Peyer's patch (tissue), 4 donors: ENCODE results near the gene AWAT1. TPM values are rescaled to one million over a fixed set of nuclear protein-coding genes. Genes with fewer than 3 reads are reported as not detected.

Experiments
- DNase-seq, 3 donors: peaks; one replicate each; pipeline ENCODE4 v3.0.0-alpha.2; 2017 to 2019
- H3K27ac ChIP-seq, 4 donors: fragments of 200-600 bp; sonication (generic); one replicate each; pipeline ENCODE4 v1.5.1; 2016 to 2019
- H3K27me3 ChIP-seq, 2 donors: fragments of 200-600 bp; sonication (generic); one replicate each; pipeline ENCODE4 v1.5.1; 2019
- H3K36me3 ChIP-seq, 3 donors: fragments of 200-600 bp; sonication (generic); one replicate each; pipeline ENCODE4 v1.5.1; 2016 to 2019
- H3K4me1 ChIP-seq, 4 donors: fragments of 200-600 bp; sonication (generic); one replicate each; pipeline ENCODE4 v1.5.1; 2016 to 2019
- H3K4me3 ChIP-seq, 4 donors: fragments of 200-600 bp; sonication (generic); 1 replicate in 3 of 4; 2 replicates in 1 of 4; pipeline ENCODE4 v1.5.1; 2016 to 2019; ENCODE audit warnings: mild to moderate bottlenecking in 1 of 4
- H3K9me3 ChIP-seq, 4 donors: fragments of 200-600 bp; sonication (generic); one replicate each; pipeline ENCODE4 v1.5.1; 2016 to 2019; ENCODE audit warnings: mild to moderate bottlenecking in 1 of 4
- POLR2A ChIP-seq, 2 donors: fragments of 450-650 bp; IDR thresholded peaks; one replicate each; pipeline ENCODE4 v1.5.1; 2017; ENCODE audit warnings: antibody characterized with exemption in 2 of 2, mild to moderate bottlenecking in 2 of 2, moderate library complexity in 2 of 2
- total RNA-seq, 4 donors: library from RNA; depleted of rRNA; stranded (reverse); fragments of >200 nt; gene quantifications; one replicate each; pipeline ENCODE4 v1.1.0, GENCODE V29; 2016
- TF ChIP-seq, protein P1 (sequence below), 6 experiments: fragments of 450-650 bp in 4 of 6; fragments of 200-600 bp in 2 of 6; sonication (generic) in 1 of 6; IDR thresholded peaks; one replicate each; pipeline ENCODE4 v1.5.1; 2017 to 2019; ENCODE audit warnings: antibody characterized with exemption in 6 of 6, mild to moderate bottlenecking in 3 of 6, moderate library complexity in 1 of 6

The AWAT1 gene
- total RNA-seq, 4 donors from 2014 or later: not detected

GRCh38 chrX:70254063-70254400 lies 19.6 kb downstream of the AWAT1 start:
- Histone ChIP-seq H3K4me3 (no peak overlapping the region), H3K27me3 (no peaks in the 10 kb centered on the region), H3K36me3 (no peaks in the 10 kb centered on the region), H3K27ac (no peak overlapping the region), H3K4me1 (no peaks in the 10 kb centered on the region), H3K9me3 (no peaks in the 10 kb centered on the region)
- no peak for DNase-seq
- no peak for TF ChIP-seq POLR2A (IDR thresholded peaks at IDR 0.05)
- TF ChIP-seq, protein P1, sequence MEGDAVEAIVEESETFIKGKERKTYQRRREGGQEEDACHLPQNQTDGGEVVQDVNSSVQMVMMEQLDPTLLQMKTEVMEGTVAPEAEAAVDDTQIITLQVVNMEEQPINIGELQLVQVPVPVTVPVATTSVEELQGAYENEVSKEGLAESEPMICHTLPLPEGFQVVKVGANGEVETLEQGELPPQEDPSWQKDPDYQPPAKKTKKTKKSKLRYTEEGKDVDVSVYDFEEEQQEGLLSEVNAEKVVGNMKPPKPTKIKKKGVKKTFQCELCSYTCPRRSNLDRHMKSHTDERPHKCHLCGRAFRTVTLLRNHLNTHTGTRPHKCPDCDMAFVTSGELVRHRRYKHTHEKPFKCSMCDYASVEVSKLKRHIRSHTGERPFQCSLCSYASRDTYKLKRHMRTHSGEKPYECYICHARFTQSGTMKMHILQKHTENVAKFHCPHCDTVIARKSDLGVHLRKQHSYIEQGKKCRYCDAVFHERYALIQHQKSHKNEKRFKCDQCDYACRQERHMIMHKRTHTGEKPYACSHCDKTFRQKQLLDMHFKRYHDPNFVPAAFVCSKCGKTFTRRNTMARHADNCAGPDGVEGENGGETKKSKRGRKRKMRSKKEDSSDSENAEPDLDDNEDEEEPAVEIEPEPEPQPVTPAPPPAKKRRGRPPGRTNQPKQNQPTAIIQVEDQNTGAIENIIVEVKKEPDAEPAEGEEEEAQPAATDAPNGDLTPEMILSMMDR (IDR thresholded peaks at IDR 0.05): no peak

GRCh38 chrX:70254909-70255308 lies 20.5 kb downstream of the AWAT1 start:
- Histone ChIP-seq H3K4me3 (no peak overlapping the region), H3K27ac (no peak overlapping the region), H3K27me3 (no peaks in the 10 kb centered on the region), H3K4me1 (no peaks in the 10 kb centered on the region), H3K9me3 (no peaks in the 10 kb centered on the region), H3K36me3 (no peaks in the 10 kb centered on the region)
- no peak for DNase-seq
- TF ChIP-seq POLR2A (IDR thresholded peaks at IDR 0.05): no peak
- TF ChIP-seq, protein P1 (IDR thresholded peaks at IDR 0.05): no peak

GRCh38 chrX:70255452-70255851 lies 21.0 kb downstream of the AWAT1 start:
- H3K9me3 ChIP-seq: no peaks in the 10 kb centered on the region
- H3K36me3 ChIP-seq: no peaks in the 10 kb centered on the region
- TF ChIP-seq, protein P1 (IDR thresholded peaks at IDR 0.05): no peak
- TF ChIP-seq POLR2A (IDR thresholded peaks at IDR 0.05): no peak
- no peak overlapping the region for H3K27ac ChIP-seq
- no peaks in the 10 kb centered on the region for H3K27me3 ChIP-seq
- no peak overlapping the region for H3K4me3 ChIP-seq
- no peak for DNase-seq
- H3K4me1 ChIP-seq: no peaks in the 10 kb centered on the region

DNA sequence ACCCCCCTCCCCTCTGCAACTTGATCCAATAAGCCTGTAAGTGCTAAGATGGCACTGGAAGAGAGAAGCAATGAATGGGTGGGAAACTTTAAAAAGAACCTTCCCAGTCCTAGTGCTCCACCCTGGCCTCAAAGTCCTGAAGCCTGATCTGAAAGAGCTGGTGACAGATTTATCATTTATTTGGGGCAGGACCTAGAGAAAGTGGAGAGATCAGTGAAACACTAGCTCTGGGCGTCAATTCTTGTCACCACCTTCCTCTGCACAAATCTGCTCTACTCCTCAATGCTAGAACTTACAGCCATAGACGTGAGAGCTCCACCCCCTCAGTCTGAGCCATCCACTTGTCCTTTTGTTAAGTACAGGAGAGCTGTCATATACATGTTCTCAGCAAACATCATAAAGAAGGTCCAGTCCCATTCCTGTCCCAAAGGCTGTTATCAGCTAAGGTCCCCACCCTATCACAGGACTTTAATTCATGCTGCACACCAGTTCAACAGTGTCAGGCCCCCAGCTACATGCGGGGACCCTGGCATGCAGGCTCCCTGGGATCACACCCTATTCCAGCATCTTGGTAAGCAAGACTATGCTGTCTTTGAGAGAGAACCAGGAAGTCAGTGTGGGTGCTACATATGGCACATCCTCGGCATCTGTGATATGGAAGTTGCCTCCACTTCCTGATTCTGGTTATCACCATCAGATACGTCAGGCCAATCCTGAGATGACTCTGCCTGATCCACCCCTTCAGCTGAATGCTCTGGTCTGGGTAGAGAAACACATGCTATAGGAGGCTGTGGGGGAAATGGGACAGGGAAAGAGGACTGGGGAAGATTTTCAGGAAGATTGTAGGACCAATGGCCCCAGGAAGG lies 23.2 kb downstream of the AWAT1 start:
- TF ChIP-seq, protein P1 (IDR thresholded peaks at IDR 0.05): no peak
- no peaks in the 10 kb centered on the region for H3K36me3 ChIP-seq
- DNase-seq: no peak
- H3K4me3 ChIP-seq: no peak overlapping the region
- H3K9me3 ChIP-seq: no peaks in the 10 kb centered on the region
- no peaks in the 10 kb centered on the region for H3K4me1 ChIP-seq
- no peaks in the 10 kb centered on the region for H3K27me3 ChIP-seq
- no peak overlapping the region for H3K27ac ChIP-seq

GRCh38 chrX:70260104-70260503 lies 25.6 kb downstream of the AWAT1 start, which contains the start of gene P2RY4:
Gene P2RY4, minus strand, starts transcription at chrX:70260204. Its CDS starts 580 bp downstream, at chrX:70259624.
- Histone ChIP-seq H3K4me3 (no peak within 1 kb of the TSS), H3K36me3 (no peaks in the 10 kb centered on the region), H3K27me3 (no peaks in the 10 kb centered on the region), H3K27ac (no peak within 1 kb of the TSS), H3K4me1 (no peaks in the 10 kb centered on the region), H3K9me3 (no peaks in the 10 kb centered on the region)
- no peak for TF ChIP-seq POLR2A (IDR thresholded peaks at IDR 0.05)
- TF ChIP-seq, protein P1 (IDR thresholded peaks at IDR 0.05): no peak
- DNase-seq: no peak
